CD8-positive, alpha-beta memory T cell (primary cell): Measurements from ENCODE around the gene MTIF2. TPM values are rescaled to one million over a fixed set of nuclear protein-coding genes. Genes with fewer than 3 reads are reported as not detected.
"Not testable (repeated sequence)": the region's sequence is repeated elsewhere in the genome, so short reads cannot be mapped to it uniquely, and the experiment has no call there.

ENCODE experiments used
- CTCF ChIA-PET: fragments of 350-600 bp; sonication (Branson Sonifier 250); formaldehyde crosslinking; loops from one replicate; lab custom pipeline; 2021; ENCODE audit warnings: antibody characterized with exemption; lab: Charles Lee
- POLR2A ChIA-PET: fragments of 350-600 bp; sonication (Branson Sonifier 250); formaldehyde crosslinking; loops from one replicate; lab custom pipeline; 2021; ENCODE audit warnings: antibody characterized with exemption; lab: Charles Lee
- DNase-seq, 5 donors: peaks; one replicate each; pipeline versions ENCODE4 v3.0.0 to v3.0.0-alpha.2; 2020 to 2022; ENCODE audit warnings: mixed read lengths in 1 of 5
- H3K27ac ChIP-seq: one replicate; pipeline ENCODE4 v1.7.0; 2013; ENCODE audit warnings: low read depth, mild to moderate bottlenecking, low read length, moderate library complexity
- H3K27me3 ChIP-seq: 2 replicates; pipeline ENCODE4 v1.7.0; 2013; ENCODE audit warnings: low read length, mild to moderate bottlenecking; ENCODE audit not compliant: insufficient read depth, poor library complexity, severe bottlenecking
- H3K36me3 ChIP-seq: 2 replicates; pipeline ENCODE4 v1.7.0; 2013; ENCODE audit warnings: mild to moderate bottlenecking, low read length, moderate library complexity; ENCODE audit not compliant: insufficient read depth
- H3K4me1 ChIP-seq: 2 replicates; pipeline ENCODE4 v1.7.0; 2013; ENCODE audit warnings: mild to moderate bottlenecking, low read length, moderate library complexity; ENCODE audit not compliant: insufficient read depth
- H3K4me3 ChIP-seq: 2 replicates; pipeline ENCODE4 v1.7.0; 2013; ENCODE audit warnings: mild to moderate bottlenecking, low read length
- H3K9me3 ChIP-seq: 2 replicates; pipeline ENCODE4 v1.7.0; 2013; ENCODE audit warnings: mild to moderate bottlenecking, low read length
- H3K27ac Mint-ChIP-seq, 8 donors: one replicate each; pipeline ENCODE4 v1.8.0; 2020 to 2021; ENCODE audit warnings: mixed read lengths in 8 of 8, mild to moderate bottlenecking in 6 of 8, inconsistent platforms in 3 of 8, moderate library complexity in 3 of 8
- H3K27me3 Mint-ChIP-seq, 2 donors: one replicate each; pipeline ENCODE4 v1.8.0; 2020 to 2021; ENCODE audit warnings: mixed read lengths in 2 of 2, mild to moderate bottlenecking in 1 of 2, moderate library complexity in 1 of 2
- H3K36me3 Mint-ChIP-seq, 3 donors: one replicate each; pipeline ENCODE4 v1.8.0; 2020 to 2021; ENCODE audit warnings: mixed read lengths in 3 of 3, inconsistent platforms in 1 of 3, mild to moderate bottlenecking in 1 of 3
- H3K4me1 Mint-ChIP-seq, 3 donors: one replicate each; pipeline ENCODE4 v1.8.0; 2020 to 2021; ENCODE audit warnings: mixed read lengths in 3 of 3, inconsistent platforms in 1 of 3, mild to moderate bottlenecking in 1 of 3
- H3K4me3 Mint-ChIP-seq, 7 donors: one replicate each; pipeline ENCODE4 v1.8.0; 2020 to 2021; ENCODE audit warnings: mixed read lengths in 7 of 7, mild to moderate bottlenecking in 6 of 7, moderate library complexity in 4 of 7, inconsistent platforms in 2 of 7
- H3K9me3 Mint-ChIP-seq, 5 donors: one replicate each; pipeline ENCODE4 v1.8.0; 2020 to 2022; ENCODE audit warnings: mixed read lengths in 5 of 5, mild to moderate bottlenecking in 3 of 5, moderate library complexity in 2 of 5, inconsistent platforms in 1 of 5
- polyA plus RNA-seq: library from polyadenylated mRNA; unstranded; fragments of 300-500 nt; fragmentation: Illumina TruSeq; gene quantifications from one replicate; pipeline ENCODE4 v1.2.3, GENCODE V29; 2021
- total RNA-seq, 2 experiments: library from RNA; stranded (reverse); gene quantifications; one replicate each; pipeline ENCODE4 v1.2.3, GENCODE V29; 2021

The MTIF2 gene
- total and polyA plus RNA-seq, 3 experiments from 2014 or later: 19.5 to 58.9 (median 58.3) TPM

DNA sequence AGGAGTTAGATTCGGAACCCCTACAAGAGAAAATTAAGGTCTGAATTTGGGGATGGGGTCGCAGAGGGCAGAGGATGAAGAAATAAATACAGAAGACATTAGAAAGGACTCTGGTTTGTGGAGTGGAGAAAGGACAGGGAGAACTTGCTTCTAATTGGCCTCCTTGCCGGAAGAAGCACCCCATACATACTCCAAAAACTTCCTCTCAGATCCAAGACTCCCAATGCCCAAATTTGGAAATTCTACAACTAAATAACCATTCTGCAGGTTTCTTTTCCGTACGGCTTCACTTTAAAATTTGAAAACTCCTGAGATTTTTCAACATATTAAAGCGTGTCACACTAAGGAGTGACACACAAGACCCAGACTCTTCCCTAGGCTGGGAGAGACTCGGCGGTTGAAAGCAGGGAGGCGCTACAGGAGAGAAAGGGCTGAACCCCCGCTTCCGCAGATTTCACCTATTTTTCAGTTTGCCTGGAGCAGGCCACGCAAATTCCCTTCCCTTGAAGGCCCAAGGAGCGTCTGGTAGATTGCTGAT, 37.4 kb downstream of the MTIF2 start:
- H3K9me3 ChIP-seq: no peaks in the 10 kb centered on the region
- CTCF ChIA-PET: interaction anchor here (1.5 kb wide), 1 partner anchor 53 kb away, joined by 4 read pairs; no protein-coding TSS in a partner anchor
- peak overlapping the region; percentile 99 for H3K4me3 ChIP-seq
- Mint-ChIP-seq H3K36me3 (peaks cover 3 to 48% (median 11%) of the 10 kb centered on the region in 3 donors), H3K4me3 (peak overlapping the region; percentile 99 to 100 (median 100)), H3K9me3 (no peaks in the 10 kb centered on the region), H3K27me3 (peaks cover 0 to 2% of the 10 kb centered on the region in 2 donors), H3K27ac (peak overlapping the region; percentile 97 to 99 (median 98)), H3K4me1 (peaks cover 59 to 83% (median 78%) of the 10 kb centered on the region in 3 donors)
- peaks cover 24% of the 10 kb centered on the region for H3K36me3 ChIP-seq
- H3K27ac ChIP-seq: peak overlapping the region; percentile 91
- H3K27me3 ChIP-seq: no peaks in the 10 kb centered on the region
- H3K4me1 ChIP-seq: peaks cover 49% of the 10 kb centered on the region
- POLR2A ChIA-PET: no interaction called here
- DNase-seq: no peak

DNA sequence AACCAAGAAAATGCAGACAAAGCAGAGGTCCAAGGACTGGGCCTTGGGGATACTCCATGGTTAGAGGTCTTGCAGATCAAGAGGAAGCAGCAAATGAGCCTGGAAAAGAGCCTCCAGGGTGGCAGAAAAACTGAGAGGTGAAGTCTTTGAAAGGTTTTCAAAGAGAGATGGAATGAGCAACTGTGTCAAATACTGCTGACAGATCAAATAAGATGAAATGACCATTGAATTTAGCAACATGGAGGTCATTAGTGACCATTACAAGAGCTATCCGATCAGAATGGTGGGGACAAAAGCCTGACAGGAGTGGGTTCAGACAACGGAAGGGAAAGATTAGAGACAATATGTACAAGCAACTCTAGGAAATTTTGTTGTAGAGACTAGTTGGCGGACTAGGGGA, 38.5 kb downstream of the MTIF2 start:
- H3K9me3 ChIP-seq: no peaks in the 10 kb centered on the region
- H3K27me3 ChIP-seq: no peaks in the 10 kb centered on the region
- no peak overlapping the region for H3K27ac ChIP-seq
- H3K36me3 ChIP-seq: peaks cover 19% of the 10 kb centered on the region
- H3K36me3 Mint-ChIP-seq: peaks cover 3 to 38% (median 10%) of the 10 kb centered on the region in 3 donors
- H3K4me1 Mint-ChIP-seq: peaks cover 55 to 77% (median 77%) of the 10 kb centered on the region in 3 donors
- H3K27me3 Mint-ChIP-seq: peaks cover 0 to 2% of the 10 kb centered on the region in 2 donors
- H3K4me3 ChIP-seq: no peak overlapping the region
- ChIA-PET POLR2A (no interaction called here), CTCF (interaction anchor here (1.5 kb wide), 1 partner anchor 54 kb away, joined by 4 read pairs; no protein-coding TSS in a partner anchor)
- H3K4me3 Mint-ChIP-seq: peak overlapping the region; percentile 33 to 100 (median 100)
- peaks cover 45% of the 10 kb centered on the region for H3K4me1 ChIP-seq
- H3K27ac Mint-ChIP-seq: peak overlapping the region in 7 of 8 donors; percentile 18 to 99 (median 67)
- H3K9me3 Mint-ChIP-seq: no peaks in the 10 kb centered on the region
- DNase-seq: no peak

DNA sequence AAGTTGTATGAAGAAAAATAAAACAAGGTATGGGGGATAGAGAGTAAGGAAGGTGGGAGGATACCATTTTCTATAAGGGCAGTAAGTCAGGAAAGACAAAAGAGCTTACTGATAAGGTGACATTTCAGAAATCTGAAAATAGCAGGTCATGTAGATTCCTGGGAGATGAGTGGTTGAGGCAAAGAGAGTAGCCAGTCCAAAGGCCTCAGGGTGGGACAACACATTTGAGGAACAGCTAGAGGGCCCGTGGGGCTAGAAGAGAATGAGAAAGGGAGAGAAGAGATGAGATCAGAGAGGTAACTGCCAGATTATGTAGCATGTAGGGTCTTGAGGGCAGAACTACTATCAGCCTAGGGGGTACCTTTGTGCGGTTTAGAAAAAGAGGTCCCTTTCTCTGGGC, 39.8 kb downstream of the MTIF2 start:
- H3K9me3 Mint-ChIP-seq: no peaks in the 10 kb centered on the region
- Histone ChIP-seq H3K9me3 (no peaks in the 10 kb centered on the region), H3K27me3 (no peaks in the 10 kb centered on the region), H3K36me3 (peaks cover 6% of the 10 kb centered on the region), H3K27ac (no peak overlapping the region), H3K4me1 (peaks cover 35% of the 10 kb centered on the region), H3K4me3 (no peak overlapping the region)
- H3K27me3 Mint-ChIP-seq: peaks cover 0 to 2% of the 10 kb centered on the region in 2 donors
- DNase-seq: no peak
- CTCF ChIA-PET: no interaction called here
- POLR2A ChIA-PET: no interaction called here
- peaks cover 3 to 25% (median 6%) of the 10 kb centered on the region in 3 donors for H3K36me3 Mint-ChIP-seq
- H3K27ac Mint-ChIP-seq: peak overlapping the region in 4 of 8 donors; percentile 1 to 98 (median 30)
- H3K4me1 Mint-ChIP-seq: peaks cover 48 to 66% (median 64%) of the 10 kb centered on the region in 3 donors
- peak overlapping the region in 4 of 7 donors; percentile 3 to 59 (median 18) for H3K4me3 Mint-ChIP-seq

DNA sequence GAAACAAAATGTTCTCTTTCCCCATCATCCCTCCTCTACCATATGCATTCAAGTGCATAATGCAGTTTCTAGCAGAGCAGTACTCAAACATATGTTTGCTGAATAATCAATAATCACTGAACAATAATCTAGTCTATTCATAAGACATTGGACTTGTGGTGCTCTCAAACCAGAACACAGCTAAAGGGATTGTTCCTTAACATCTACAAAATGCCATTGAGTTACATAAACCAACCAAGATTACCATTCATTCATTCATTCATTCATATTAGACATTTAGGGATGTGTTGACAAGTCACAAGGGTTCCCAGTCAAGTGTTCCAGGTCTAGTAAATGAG, 40.8 kb downstream of the MTIF2 start:
- ChIA-PET CTCF (no interaction called here), POLR2A (interaction anchor here (0.7 kb wide), 1 partner anchor 111 kb away, joined by 3 read pairs; no protein-coding TSS in a partner anchor)
- no peak overlapping the region for H3K27ac ChIP-seq
- Mint-ChIP-seq H3K9me3 (no peaks in the 10 kb centered on the region), H3K27ac (peak overlapping the region in 7 of 8 donors; percentile 33 to 86 (median 71)), H3K36me3 (peaks cover 2 to 15% (median 2%) of the 10 kb centered on the region in 3 donors), H3K27me3 (peaks cover 0 to 2% of the 10 kb centered on the region in 2 donors), H3K4me3 (peak overlapping the region in 5 of 7 donors; percentile 14 to 59 (median 44)), H3K4me1 (peaks cover 42 to 56% (median 54%) of the 10 kb centered on the region in 3 donors)
- peaks cover 25% of the 10 kb centered on the region for H3K4me1 ChIP-seq
- H3K27me3 ChIP-seq: no peaks in the 10 kb centered on the region
- H3K4me3 ChIP-seq: peak overlapping the region; percentile 15
- no peak for DNase-seq
- H3K36me3 ChIP-seq: no peaks in the 10 kb centered on the region
- H3K9me3 ChIP-seq: no peaks in the 10 kb centered on the region

DNA sequence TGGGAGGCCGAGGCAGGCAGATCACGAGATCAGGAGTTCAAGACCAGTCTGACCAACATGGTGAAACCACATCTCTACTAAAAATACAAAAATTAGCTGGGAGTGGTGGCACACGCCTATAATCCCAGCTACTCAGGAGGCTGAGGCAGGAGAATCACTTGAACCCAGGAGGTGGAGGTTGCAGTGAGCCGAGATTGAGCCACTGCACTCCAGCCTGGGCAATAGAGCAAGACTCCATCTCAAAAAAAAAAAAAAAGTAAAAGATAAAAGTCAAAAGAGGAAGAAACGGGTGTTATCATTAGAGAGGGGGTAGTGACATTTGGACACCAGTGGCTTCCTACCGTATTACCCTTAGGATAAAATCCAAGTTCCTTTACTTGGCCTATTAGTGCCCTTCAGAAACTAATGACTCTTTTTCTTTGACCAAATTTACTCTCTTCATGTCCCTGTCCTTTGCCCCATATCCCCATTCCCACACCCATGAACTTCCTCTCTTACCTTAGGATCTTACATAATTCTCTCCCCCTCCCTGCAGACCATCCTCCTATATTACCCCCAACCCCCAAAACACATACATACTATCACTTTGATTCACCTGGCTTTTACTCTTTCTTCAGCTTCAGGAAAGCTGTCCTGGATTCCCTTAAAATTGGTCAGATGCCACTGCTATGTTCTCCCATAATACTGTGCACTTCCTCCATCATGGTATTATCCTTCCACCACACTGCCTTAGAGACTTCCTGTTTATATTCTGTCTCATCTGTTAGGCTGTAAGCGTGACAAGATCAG, 41.4 kb downstream of the MTIF2 start:
- H3K4me3 ChIP-seq: peak overlapping the region; percentile 15
- peak overlapping the region in 5 of 7 donors; percentile 14 to 59 (median 44) for H3K4me3 Mint-ChIP-seq
- peak overlapping the region; percentile 33 to 86 (median 71) for H3K27ac Mint-ChIP-seq
- H3K27me3 Mint-ChIP-seq, H3K36me3 Mint-ChIP-seq, H3K9me3 ChIP-seq, H3K27me3 ChIP-seq, H3K9me3 Mint-ChIP-seq, H3K36me3 ChIP-seq, H3K27ac ChIP-seq: not testable (repeated sequence)
- DNase-seq: peak in 1 of 5 donors; percentile 27
- H3K4me1 Mint-ChIP-seq: peaks cover 43 to 58% (median 56%) of the 10 kb centered on the region in 3 donors
- POLR2A ChIA-PET: interaction anchor here (0.7 kb wide), 1 partner anchor 112 kb away, joined by 3 read pairs; no protein-coding TSS in a partner anchor
- peaks cover 28% of the 10 kb centered on the region for H3K4me1 ChIP-seq
- CTCF ChIA-PET: interaction anchor here (0.9 kb wide), 1 partner anchor 42 kb away, joined by 3 read pairs; no protein-coding TSS in a partner anchor

DNA sequence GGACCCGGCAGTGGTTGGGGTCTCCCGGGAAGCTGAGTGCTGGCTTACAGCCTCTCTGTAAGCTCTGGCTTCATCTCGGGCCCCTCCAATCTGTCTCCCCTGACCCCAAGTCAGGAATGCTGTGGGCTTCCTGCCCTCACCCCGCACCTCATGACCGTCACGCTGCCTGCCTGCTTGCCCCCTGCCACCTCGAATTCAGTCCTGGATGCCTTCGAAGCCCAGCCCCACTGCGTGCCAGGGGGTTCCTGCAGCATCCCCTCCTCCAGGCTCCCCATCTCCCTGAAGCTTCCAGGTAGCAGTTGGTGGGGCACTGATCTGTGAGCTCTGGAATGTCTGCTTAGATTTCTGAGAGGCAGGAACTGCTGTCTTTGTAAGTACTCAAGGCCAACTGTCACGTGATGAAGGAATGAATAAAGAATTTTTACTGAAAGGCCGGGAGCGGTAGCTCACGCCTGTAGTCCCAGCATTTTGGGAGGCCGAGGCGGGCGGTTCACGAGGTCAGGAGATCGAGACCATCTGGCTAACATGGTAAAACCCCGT, 43.5 kb downstream of the MTIF2 start:
- Mint-ChIP-seq H3K4me1 (peaks cover 45 to 64% (median 58%) of the 10 kb centered on the region in 3 donors), H3K27me3 (no peaks in the 10 kb centered on the region), H3K4me3 (peak overlapping the region in 3 of 7 donors; percentile 18 to 72 (median 42)), H3K9me3 (no peaks in the 10 kb centered on the region), H3K36me3 (no peaks in the 10 kb centered on the region), H3K27ac (peak overlapping the region in 5 of 8 donors; percentile 17 to 75 (median 41))
- Histone ChIP-seq H3K4me3 (no peak overlapping the region), H3K4me1 (peaks cover 27% of the 10 kb centered on the region), H3K9me3 (no peaks in the 10 kb centered on the region), H3K27me3 (no peaks in the 10 kb centered on the region), H3K27ac (no peak overlapping the region), H3K36me3 (no peaks in the 10 kb centered on the region)
- CTCF ChIA-PET: interaction anchor here (1.4 kb wide), 1 partner anchor 175 kb away, joined by 5 read pairs; the partner anchor contains the start of gene RTN4
- DNase-seq: no peak
- POLR2A ChIA-PET: interaction anchor here (0.6 kb wide), 1 partner anchor 107 kb away, joined by 3 read pairs; no protein-coding TSS in a partner anchor

DNA sequence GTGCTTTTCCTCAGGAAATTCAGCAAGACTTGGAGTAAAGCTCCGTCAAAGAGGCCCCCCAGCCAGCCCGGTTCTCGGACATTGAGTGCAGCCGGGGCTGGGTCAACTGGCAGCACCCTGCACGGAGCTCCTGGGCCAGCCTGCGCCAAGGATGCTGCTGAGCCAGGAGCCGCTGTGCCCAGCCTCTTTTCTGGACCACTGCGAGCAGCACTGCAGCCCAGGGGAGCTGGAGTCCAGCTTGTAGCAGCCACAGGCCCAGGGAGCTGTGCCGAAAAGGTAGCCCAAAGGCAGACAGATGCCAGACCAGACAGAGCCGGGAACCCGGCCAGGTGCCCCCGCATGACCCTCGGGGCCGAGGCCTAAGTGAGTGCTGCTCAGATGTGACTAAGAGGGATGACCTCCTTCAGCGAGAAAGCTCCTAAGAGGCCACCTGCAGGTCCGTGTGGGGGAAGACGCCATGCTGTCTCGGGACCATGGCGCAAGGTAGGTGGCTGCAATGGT, 44.2 kb downstream of the MTIF2 start:
- ChIA-PET POLR2A (interaction anchor here (2.3 kb wide), 1 partner anchor 8 kb away, joined by 28 read pairs; the partner anchor contains the start of genes CLHC1 and RPS27A), CTCF (interaction anchor here (0.6 to 1.4 kb wide), 3 partner anchors 8 to 659 kb away, joined by 3 to 6 read pairs (median 5); partner anchors contain the start of genes RPS27A and RTN4)
- H3K27ac Mint-ChIP-seq: peak overlapping the region in 5 of 8 donors; percentile 25 to 92 (median 42)
- H3K36me3 ChIP-seq: no peaks in the 10 kb centered on the region
- H3K27me3 ChIP-seq: no peaks in the 10 kb centered on the region
- no peaks in the 10 kb centered on the region for H3K36me3 Mint-ChIP-seq
- H3K4me3 ChIP-seq: no peak overlapping the region
- peaks cover 28% of the 10 kb centered on the region for H3K4me1 ChIP-seq
- no peak overlapping the region for H3K27ac ChIP-seq
- no peaks in the 10 kb centered on the region for H3K9me3 Mint-ChIP-seq
- peaks cover 39 to 64% (median 53%) of the 10 kb centered on the region in 3 donors for H3K4me1 Mint-ChIP-seq
- peak overlapping the region in 4 of 7 donors; percentile 2 to 85 (median 84) for H3K4me3 Mint-ChIP-seq
- H3K27me3 Mint-ChIP-seq: no peaks in the 10 kb centered on the region
- DNase-seq: no peak
- H3K9me3 ChIP-seq: no peaks in the 10 kb centered on the region
